ENCODE measurements around the gene TH. TPM values are rescaled to one million over a fixed set of nuclear protein-coding genes. Genes with fewer than 3 reads are reported as not detected.

The TH gene
- total RNA-seq, 4 donors from 2014 or later = 0.36 to 0.84 TPM; not detected in 2

DNA sequence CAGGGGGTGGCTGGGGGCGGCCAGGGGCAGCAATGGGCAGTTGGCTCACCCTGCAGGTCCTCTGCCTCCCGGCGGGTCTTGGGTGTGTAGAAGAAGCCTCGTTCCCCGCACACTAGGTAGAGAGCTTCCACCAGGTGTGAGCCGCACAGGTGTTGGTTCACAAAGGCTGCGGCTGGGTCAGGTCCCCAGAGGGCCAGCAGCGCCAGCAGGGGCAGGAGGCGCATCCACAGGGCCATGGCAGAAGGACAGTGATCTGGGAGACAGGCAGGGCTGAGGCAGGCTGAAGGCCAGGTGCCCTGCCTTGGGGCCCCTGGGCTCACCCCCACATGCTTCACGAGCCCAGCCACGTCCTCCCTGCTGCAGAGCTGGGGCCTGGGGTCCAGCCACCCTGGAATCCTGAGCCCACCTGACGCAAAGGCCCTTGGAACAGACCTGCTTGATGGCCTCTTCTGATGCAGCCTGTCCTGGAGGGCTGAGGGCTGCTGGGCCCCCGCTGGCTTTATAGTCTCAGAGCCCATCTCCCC lies 10.8 kb downstream of the TH start, which contains the start of gene INS:
TSS of gene INS (minus strand) at position 474 of the 524 bp plus-strand sequence. CDS start at position 236, 238 bp downstream.
- 67 to 69% methylated on average over 1 to 5 of the region's 13 CpGs for WGBS, 2 donors
- intact Hi-C loops (cut with DNase I; ENCODE audit: low total_unique reads) = no loop called here
- no peak for TF ChIP-seq POLR2A (IDR thresholded peaks at IDR 0.05)
- TF ChIP-seq, protein P1, sequence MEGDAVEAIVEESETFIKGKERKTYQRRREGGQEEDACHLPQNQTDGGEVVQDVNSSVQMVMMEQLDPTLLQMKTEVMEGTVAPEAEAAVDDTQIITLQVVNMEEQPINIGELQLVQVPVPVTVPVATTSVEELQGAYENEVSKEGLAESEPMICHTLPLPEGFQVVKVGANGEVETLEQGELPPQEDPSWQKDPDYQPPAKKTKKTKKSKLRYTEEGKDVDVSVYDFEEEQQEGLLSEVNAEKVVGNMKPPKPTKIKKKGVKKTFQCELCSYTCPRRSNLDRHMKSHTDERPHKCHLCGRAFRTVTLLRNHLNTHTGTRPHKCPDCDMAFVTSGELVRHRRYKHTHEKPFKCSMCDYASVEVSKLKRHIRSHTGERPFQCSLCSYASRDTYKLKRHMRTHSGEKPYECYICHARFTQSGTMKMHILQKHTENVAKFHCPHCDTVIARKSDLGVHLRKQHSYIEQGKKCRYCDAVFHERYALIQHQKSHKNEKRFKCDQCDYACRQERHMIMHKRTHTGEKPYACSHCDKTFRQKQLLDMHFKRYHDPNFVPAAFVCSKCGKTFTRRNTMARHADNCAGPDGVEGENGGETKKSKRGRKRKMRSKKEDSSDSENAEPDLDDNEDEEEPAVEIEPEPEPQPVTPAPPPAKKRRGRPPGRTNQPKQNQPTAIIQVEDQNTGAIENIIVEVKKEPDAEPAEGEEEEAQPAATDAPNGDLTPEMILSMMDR (IDR thresholded peaks at IDR 0.05) = no peak
- DNase-seq (ENCODE audit: low spot score in 2 of 2) = no peak
- H3K4me3 ChIP-seq (ENCODE audit: low read depth, poor library complexity, severe bottlenecking) = no peak within 1 kb of the TSS

DNA sequence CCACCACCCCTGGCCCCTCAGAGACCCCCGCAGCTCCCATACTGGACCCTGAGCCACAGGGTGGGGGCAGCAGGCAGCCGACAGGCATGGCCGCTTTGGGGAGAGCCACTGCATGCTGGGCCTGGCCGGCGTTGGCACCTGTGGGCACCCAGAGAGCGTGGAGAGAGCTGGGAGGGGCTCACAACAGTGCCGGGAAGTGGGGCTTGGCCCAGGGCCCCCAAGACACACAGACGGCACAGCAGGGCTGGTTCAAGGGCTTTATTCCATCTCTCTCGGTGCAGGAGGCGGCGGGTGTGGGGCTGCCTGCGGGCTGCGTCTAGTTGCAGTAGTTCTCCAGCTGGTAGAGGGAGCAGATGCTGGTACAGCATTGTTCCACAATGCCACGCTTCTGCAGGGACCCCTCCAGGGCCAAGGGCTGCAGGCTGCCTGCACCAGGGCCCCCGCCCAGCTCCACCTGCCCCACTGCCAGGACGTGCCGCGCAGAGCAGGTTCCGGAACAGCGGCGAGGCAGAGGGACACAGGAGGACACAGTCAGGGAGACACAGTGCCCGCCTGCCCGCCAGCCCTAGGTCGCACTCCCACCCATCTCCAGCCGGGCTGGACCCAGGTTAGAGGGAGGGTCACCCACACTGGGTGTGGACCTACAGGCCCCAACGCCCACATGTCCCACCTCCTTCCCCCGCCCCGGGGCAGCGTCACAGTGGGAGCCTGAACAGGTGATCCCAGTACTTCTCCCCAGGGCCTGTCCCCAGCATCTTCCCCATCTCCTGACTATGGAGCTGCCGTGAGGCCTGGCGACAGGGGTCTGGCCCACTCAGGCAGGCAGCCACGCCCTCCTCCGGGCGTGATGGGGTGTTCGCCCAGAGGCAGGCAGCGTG lies 11.8 kb downstream of the TH start:
- intact Hi-C loops (cut with DNase I; ENCODE audit: low total_unique reads) = loop anchor here (10.0 kb wide), 2 partner anchors 465 to 505 kb away; partner anchors contain the start of gene KRTAP5-6
- no peak overlapping the region for H3K4me3 ChIP-seq (ENCODE audit: low read depth, poor library complexity, severe bottlenecking)
- TF ChIP-seq, protein P1 (IDR thresholded peaks at IDR 0.05) = no peak
- WGBS, 2 donors = 61 to 67% methylated on average over 26 to 32 of the region's 36 CpGs
- DNase-seq (ENCODE audit: low spot score in 2 of 2) = no peak

DNA sequence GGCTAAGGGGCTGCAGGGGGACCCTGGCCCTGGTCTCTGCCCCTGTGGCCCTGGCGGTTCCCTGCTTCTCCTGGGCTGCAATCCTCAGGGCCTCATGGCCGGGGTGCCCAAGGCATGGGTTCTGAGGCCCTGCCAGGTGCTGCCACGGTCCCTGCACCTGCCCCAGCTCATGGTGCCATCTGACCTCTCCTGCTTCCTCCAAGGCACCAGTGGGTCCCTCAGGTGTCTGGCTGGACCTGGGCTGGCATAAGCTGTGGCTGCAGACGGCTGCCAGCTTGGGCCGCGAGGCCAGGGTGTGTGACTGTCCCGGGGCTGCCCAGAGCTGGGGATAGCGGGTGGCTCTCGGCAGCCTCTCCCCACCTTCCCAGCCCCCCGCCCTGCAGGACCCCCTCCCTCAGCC lies 12.6 kb downstream of the TH start:
- no peak for DNase-seq (ENCODE audit: low spot score in 2 of 2)
- no peak overlapping the region for H3K4me3 ChIP-seq (ENCODE audit: low read depth, poor library complexity, severe bottlenecking)
- 64 to 72% methylated on average over 8 to 10 of the region's 10 CpGs for whole genome bisulfite sequencing, 2 donors
- TF ChIP-seq, protein P1 (IDR thresholded peaks at IDR 0.05) = no peak
- no peak for TF ChIP-seq POLR2A (IDR thresholded peaks at IDR 0.05)
- intact Hi-C loops (cut with DNase I; ENCODE audit: low total_unique reads) = loop anchor here (10.0 kb wide), 2 partner anchors 464 to 504 kb away; partner anchors contain the start of gene KRTAP5-6

DNA sequence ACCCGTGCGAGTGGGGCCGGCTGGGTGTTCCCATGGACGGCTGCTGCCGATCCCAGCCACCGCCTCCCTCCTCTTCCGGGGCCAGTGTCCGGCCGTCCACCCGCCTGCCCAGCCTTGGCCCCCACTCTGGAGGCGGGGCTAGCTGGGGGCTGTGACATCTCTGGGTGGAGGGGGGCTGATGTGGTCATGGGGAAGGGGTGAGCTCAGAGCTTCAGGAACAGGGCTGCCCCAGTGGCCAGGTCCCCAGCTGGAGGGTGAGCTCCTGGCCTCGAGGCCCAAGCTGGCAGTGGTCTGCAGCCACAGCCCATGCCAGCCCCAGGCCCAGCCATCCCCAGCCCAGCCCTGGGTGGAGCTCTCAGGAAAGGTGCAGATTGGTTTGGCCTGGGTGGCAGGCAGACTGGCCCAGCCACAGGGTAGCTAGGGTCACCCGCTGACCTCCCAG lies 13.3 kb downstream of the TH start:
- intact Hi-C loops (cut with DNase I; ENCODE audit: low total_unique reads) = loop anchor here (10.0 kb wide), 2 partner anchors 464 to 504 kb away; partner anchors contain the start of gene KRTAP5-6
- DNase-seq (ENCODE audit: low spot score in 2 of 2) = no peak
- WGBS, 2 donors = 47 to 58% methylated on average over 8 to 12 of the region's 13 CpGs
- H3K4me3 ChIP-seq (ENCODE audit: low read depth, poor library complexity, severe bottlenecking) = no peak overlapping the region
- TF ChIP-seq POLR2A (IDR thresholded peaks at IDR 0.05) = no peak
- TF ChIP-seq, protein P1 (IDR thresholded peaks at IDR 0.05) = no peak

DNA sequence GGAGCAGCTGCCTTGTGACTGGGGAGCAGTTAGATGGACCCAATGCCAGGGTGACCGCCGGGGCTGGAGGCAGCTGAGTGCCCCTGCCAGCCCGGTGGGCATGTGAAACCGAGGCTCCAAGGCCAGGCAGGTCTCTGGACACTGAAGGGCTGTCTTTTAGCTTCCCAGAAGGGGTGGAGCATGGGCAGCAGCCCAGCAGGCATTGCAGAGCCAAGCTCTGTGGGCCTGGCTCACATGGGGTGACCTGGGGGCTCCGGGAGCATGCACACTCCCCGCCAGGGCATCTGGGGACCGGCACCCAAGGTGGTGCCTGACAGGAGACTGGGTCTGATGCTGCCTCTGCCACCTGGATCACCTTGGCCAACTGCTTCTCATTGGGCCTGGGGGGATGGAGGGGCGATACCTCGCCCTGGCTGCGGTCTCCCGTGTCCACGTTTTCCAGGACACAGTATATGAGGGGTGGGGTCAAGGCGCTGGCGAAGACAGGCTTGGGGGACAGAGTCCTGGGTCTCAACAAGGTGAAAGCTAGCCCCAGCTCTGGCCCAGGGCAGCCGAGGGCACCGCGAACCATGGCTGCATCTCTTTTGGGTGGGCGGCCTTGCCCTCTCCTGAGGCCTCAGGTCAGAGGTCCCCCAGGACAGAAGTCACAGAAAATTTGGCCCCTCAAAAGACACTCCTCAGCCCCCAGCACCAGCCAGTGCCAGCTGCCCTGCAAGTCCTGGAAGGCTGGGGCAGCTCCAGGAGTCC lies 14.1 kb downstream of the TH start:
- intact Hi-C loops (cut with DNase I; ENCODE audit: low total_unique reads) = loop anchor here (10.0 kb wide), 2 partner anchors 463 to 503 kb away; partner anchors contain the start of gene KRTAP5-6
- no peak for TF ChIP-seq POLR2A (IDR thresholded peaks at IDR 0.05)
- TF ChIP-seq, protein P1 (IDR thresholded peaks at IDR 0.05) = no peak
- H3K4me3 ChIP-seq (ENCODE audit: low read depth, poor library complexity, severe bottlenecking) = no peak overlapping the region
- DNase-seq (ENCODE audit: low spot score in 2 of 2) = no peak
- WGBS, 2 donors = 67 to 79% methylated on average over 12 to 17 of the region's 18 CpGs
